PC-3 (cell line): ENCODE measurements around the gene CTF1. TPM values are rescaled to one million over a fixed set of nuclear protein-coding genes. Genes with fewer than 3 reads are reported as not detected.
A peak's percentile ranks its signal among the peaks of the same experiment; 100 is the strongest.

Experiments used
- ATAC-seq: fragments of 200-7000 bp; cut with Tn5 transposase; 2 replicates; pipeline ENCODE4 v1.9.1; 2020; ENCODE audit warnings: mild to moderate bottlenecking, moderate library complexity
- BruUV-seq: library from RNA; stranded (reverse); fragments of 400-500 nt; replicated peaks from 2 replicates; lab custom pipeline; 2021; lab: Mats Ljungman, UMichigan
- CTCF ChIA-PET: fragments of 300-600 bp; sonication (Branson Sonifier 250); formaldehyde crosslinking; loops from one replicate; lab custom pipeline; 2022; ENCODE audit warnings: antibody characterized with exemption; lab: Charles Lee
- POLR2A ChIA-PET: fragments of 300-600 bp; sonication (Branson Sonifier 250); formaldehyde crosslinking; loops from one replicate; lab custom pipeline; 2022; ENCODE audit warnings: antibody characterized with exemption; ENCODE audit not compliant: unreplicated experiment; lab: Charles Lee
- DNase-seq: peaks from one replicate; pipeline ENCODE4 v3.0.0-alpha.2; 2015
- H2AFZ ChIP-seq: fragments of 300-600 bp; sonication (generic); 2 replicates; pipeline ENCODE4 v1.6.0; 2016; ENCODE audit warnings: antibody characterized with exemption, low read length
- H3F3A ChIP-seq: fragments of 300-600 bp; sonication (generic); one replicate; pipeline ENCODE4 v1.6.0; 2017; ENCODE audit warnings: antibody characterized with exemption, low read length, control low read depth, mild to moderate bottlenecking; ENCODE audit not compliant: unreplicated experiment
- H3K27ac ChIP-seq: fragments of 300-600 bp; sonication (generic); 2 replicates; pipeline ENCODE4 v1.5.1; 2016; ENCODE audit warnings: mild to moderate bottlenecking, low read length
- H3K27me3 ChIP-seq: fragments of 300-600 bp; sonication (generic); 2 replicates; pipeline ENCODE4 v1.6.1; 2016; ENCODE audit warnings: low read length, mixed read lengths
- H3K36me3 ChIP-seq: fragments of 300-600 bp; sonication (generic); 2 replicates; pipeline ENCODE4 v1.6.1; 2016; ENCODE audit warnings: low read depth, mixed run types, low read length, mixed read lengths
- H3K4me1 ChIP-seq: fragments of 300-600 bp; sonication (generic); 2 replicates; pipeline ENCODE4 v1.5.1; 2016; ENCODE audit warnings: low read length; ENCODE audit not compliant: insufficient read depth
- H3K4me2 ChIP-seq: fragments of 300-600 bp; sonication (generic); 2 replicates; pipeline ENCODE4 v1.6.0; 2016; ENCODE audit warnings: low read length
- H3K4me3 ChIP-seq: fragments of 300-600 bp; sonication (generic); 2 replicates; pipeline ENCODE4 v1.5.1; 2016; ENCODE audit warnings: mild to moderate bottlenecking, low read length, mixed read lengths
- H3K79me2 ChIP-seq: fragments of 300-600 bp; sonication (generic); 2 replicates; pipeline ENCODE4 v1.6.1; 2017; ENCODE audit warnings: low read length, mixed read lengths
- H3K9ac ChIP-seq: fragments of 300-600 bp; sonication (generic); 2 replicates; pipeline ENCODE4 v1.6.0; 2016; ENCODE audit warnings: mild to moderate bottlenecking, low read length
- H3K9me2 ChIP-seq: fragments of 300-600 bp; sonication (generic); replicated peaks from 2 replicates; pipeline ENCODE4 v1.6.1; 2016; ENCODE audit warnings: mixed run types, low read length, mixed read lengths
- H3K9me3 ChIP-seq: fragments of 300-600 bp; sonication (generic); 2 replicates; pipeline ENCODE4 v1.6.1; 2016; ENCODE audit warnings: low read length, mixed read lengths
- H4K20me1 ChIP-seq: fragments of 300-600 bp; sonication (generic); 2 replicates; pipeline ENCODE4 v1.6.1; 2016; ENCODE audit warnings: low read length, mixed read lengths
- CTCF ChIP-seq: fragments of 300-600 bp; sonication (generic); conservative IDR thresholded peaks from 2 replicates; pipeline ENCODE4 v1.5.1; 2017; ENCODE audit warnings: antibody characterized with exemption, low read depth, mild to moderate bottlenecking, low read length
- EZH2 ChIP-seq: fragments of 300-600 bp; sonication (generic); IDR thresholded peaks from one replicate; pipeline ENCODE4 v1.6.1; 2017; ENCODE audit warnings: antibody characterized with exemption, mild to moderate bottlenecking, low read length; ENCODE audit not compliant: unreplicated experiment
- EZH2phosphoT487 ChIP-seq: fragments of 300-600 bp; sonication (generic); IDR thresholded peaks from 2 replicates; pipeline ENCODE4 v1.6.1; 2018; ENCODE audit warnings: mild to moderate bottlenecking, antibody characterized with exemption, low read length, borderline replicate concordance
- intact Hi-C: fragments of 100-400 bp; cut with micrococcal nuclease; formaldehyde crosslinking; loops from 2 replicates; pipeline ENCODE4 v1.9.0; 2023
- total RNA-seq: library from RNA; depleted of rRNA; stranded (reverse); fragments of >200 nt; gene quantifications from 2 replicates; pipeline ENCODE4 v1.2.3, GENCODE V29; 2014

Gene CTF1
- total RNA-seq, 1 experiment from 2014 or later: 0.29 TPM

DNA sequence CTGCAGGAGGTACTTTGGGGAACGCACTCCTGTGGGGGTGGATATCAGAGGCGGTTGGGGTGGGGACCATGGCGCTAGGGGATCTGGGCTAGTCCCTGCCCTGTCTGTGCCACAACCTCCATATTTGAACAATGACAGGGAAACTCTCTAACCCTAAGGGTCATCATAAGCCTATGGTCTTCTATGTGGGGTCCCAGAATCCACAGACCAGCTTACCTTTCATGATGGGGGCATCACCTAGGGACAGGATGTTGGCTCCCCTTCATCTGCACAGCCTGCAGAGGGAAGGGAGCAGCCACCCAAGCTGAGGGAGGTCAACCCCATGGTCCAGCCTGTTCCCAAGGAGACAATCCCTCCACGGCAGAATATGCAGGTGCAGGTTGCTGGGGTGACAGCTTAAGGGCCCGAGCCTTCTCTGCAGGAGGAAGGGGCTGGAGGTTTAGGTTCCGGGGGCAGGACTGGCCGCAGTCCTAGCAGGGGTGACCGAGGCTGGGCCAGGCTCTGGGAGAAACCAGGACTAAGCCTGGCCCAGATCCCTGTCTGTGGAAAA, 54.2 kb downstream of the CTF1 start:
- Histone ChIP-seq H2AFZ (no peak overlapping the region), H3F3A (no peaks in the 10 kb centered on the region)
- BruUV-seq: no TSS peak

DNA sequence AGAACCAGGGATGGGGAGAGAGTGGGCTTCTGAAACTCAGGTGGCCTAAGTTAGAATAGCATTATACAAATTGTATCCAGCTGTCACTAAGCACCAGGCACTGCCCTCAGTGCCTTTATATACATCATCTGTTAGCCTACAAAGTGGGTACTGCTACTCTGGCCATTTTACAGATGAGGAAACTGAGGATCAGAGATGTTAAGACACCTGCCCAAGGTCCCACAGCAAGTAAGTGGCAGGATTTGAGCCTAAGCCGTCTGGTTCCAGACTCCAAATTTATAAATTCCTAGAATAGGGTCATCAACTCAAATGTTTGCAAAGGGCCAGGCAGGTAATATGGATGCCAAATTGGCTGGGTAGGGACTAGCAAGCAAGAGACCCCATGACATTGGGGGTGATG, 54.8 kb downstream of the CTF1 start:
- Histone ChIP-seq H3K9ac (no peak overlapping the region), H3K4me2 (no peak overlapping the region), H3K27me3 (no peaks in the 10 kb centered on the region), H3K79me2 (no peaks in the 10 kb centered on the region), H3K4me3 (no peak overlapping the region), H3K9me3 (no peaks in the 10 kb centered on the region), H3K9me2 (no peaks in the 10 kb centered on the region), H3K27ac (no peak overlapping the region), H2AFZ (no peak overlapping the region), H3K4me1 (peaks cover 8% of the 10 kb centered on the region), H3F3A (no peaks in the 10 kb centered on the region), H4K20me1 (no peaks in the 10 kb centered on the region), H3K36me3 (no peaks in the 10 kb centered on the region; the same call in 1 of the 2 replicates)
- ATAC-seq: no peak
- ChIA-PET CTCF (no interaction called here), POLR2A (no interaction called here)
- no TSS peak for BruUV-seq
- DNase-seq: no peak
- no peak for TF ChIP-seq EZH2phosphoT487
- TF ChIP-seq EZH2: no peak
- no peak for TF ChIP-seq CTCF
- intact Hi-C loops: no loop called here

More for the DNA sequence above, 54.2 kb downstream of the CTF1 start:
- H3K36me3 ChIP-seq: no peaks in the 10 kb centered on the region; the same call in 1 of the 2 replicates
- H3K27me3 ChIP-seq: no peaks in the 10 kb centered on the region
- no peak overlapping the region for H3K27ac ChIP-seq
- H3K9ac ChIP-seq: no peak overlapping the region
- no peaks in the 10 kb centered on the region for H3K9me2 ChIP-seq
- H3K79me2 ChIP-seq: no peaks in the 10 kb centered on the region
- H4K20me1 ChIP-seq: no peaks in the 10 kb centered on the region
- no peak for ATAC-seq
- ChIA-PET CTCF (no interaction called here), POLR2A (no interaction called here)
- H3K4me3 ChIP-seq: no peak overlapping the region; the same call in 1 of the 2 replicates
- H3K9me3 ChIP-seq: no peaks in the 10 kb centered on the region
- intact Hi-C loops: no loop called here
- H3K4me2 ChIP-seq: peak overlapping the region; percentile 97; the same call in 1 of the 2 replicates
- no peak for DNase-seq
- TF ChIP-seq CTCF (no peak), EZH2 (no peak), EZH2phosphoT487 (no peak)
- H3K4me1 ChIP-seq: peaks cover 8% of the 10 kb centered on the region

GRCh38 chr16:30951750-30952149, 55.3 kb downstream of the CTF1 start:
- Histone ChIP-seq H3F3A (no peaks in the 10 kb centered on the region), H3K27me3 (no peaks in the 10 kb centered on the region), H3K9me3 (no peaks in the 10 kb centered on the region), H4K20me1 (no peaks in the 10 kb centered on the region), H3K79me2 (no peaks in the 10 kb centered on the region), H2AFZ (no peak overlapping the region), H3K9ac (no peak overlapping the region), H3K27ac (no peak overlapping the region), H3K9me2 (no peaks in the 10 kb centered on the region), H3K4me1 (peaks cover 8% of the 10 kb centered on the region), H3K4me2 (no peak overlapping the region), H3K36me3 (no peaks in the 10 kb centered on the region; the same call in 1 of the 2 replicates), H3K4me3 (no peak overlapping the region)
- POLR2A ChIA-PET: no interaction called here
- DNase-seq: no peak
- ATAC-seq: no peak
- CTCF ChIA-PET: no interaction called here
- intact Hi-C loops: no loop called here
- no TSS peak for BruUV-seq
- TF ChIP-seq EZH2 (no peak), EZH2phosphoT487 (no peak), CTCF (no peak)
